Osteoblast (primary cell): ENCODE data around the gene GKN1. TPM values are rescaled to one million over a fixed set of nuclear protein-coding genes. Genes with fewer than 3 reads are reported as not detected.

Source experiments
- DNase-seq: peaks from one replicate; pipeline ENCODE4 v3.0.0; 2011; ENCODE audit warnings: low spot score, mixed read lengths; ENCODE audit not compliant: insufficient read length; ENCODE audit errors: missing footprints
- H2AFZ ChIP-seq: 2 replicates; pipeline ENCODE4 v1.6.0; 2011; ENCODE audit warnings: mild to moderate bottlenecking, low read length
- H3K27ac ChIP-seq: 2 replicates; pipeline ENCODE4 v1.5.1; 2011; ENCODE audit warnings: mild to moderate bottlenecking, low read depth, low read length, moderate library complexity
- H3K27me3 ChIP-seq: 2 replicates; pipeline ENCODE4 v1.6.0; 2012; ENCODE audit warnings: mild to moderate bottlenecking, control low read depth, inconsistent platforms, low read length, moderate library complexity; ENCODE audit not compliant: insufficient read depth
- H3K36me3 ChIP-seq: 2 replicates; pipeline ENCODE4 v1.5.1; 2011; ENCODE audit warnings: mild to moderate bottlenecking, low read length, control low read depth, moderate library complexity; ENCODE audit not compliant: insufficient read depth
- H3K4me1 ChIP-seq: 2 replicates; pipeline ENCODE4 v1.5.1; 2011; ENCODE audit warnings: mild to moderate bottlenecking, low read length, control low read depth, moderate library complexity; ENCODE audit not compliant: insufficient read depth
- H3K4me2 ChIP-seq: 2 replicates; pipeline ENCODE4 v1.6.0; 2011; ENCODE audit warnings: mild to moderate bottlenecking, low read length; ENCODE audit not compliant: insufficient read depth
- H3K4me3 ChIP-seq: fragments of 200-600 bp; sonication (generic); 3 replicates; pipeline ENCODE4 v1.5.1; 2012; ENCODE audit warnings: mild to moderate bottlenecking, low read length, inconsistent platforms; ENCODE audit not compliant: insufficient read depth
- H3K79me2 ChIP-seq: 2 replicates; pipeline ENCODE4 v1.6.0; 2012; ENCODE audit warnings: mild to moderate bottlenecking, low read length, control low read depth, inconsistent platforms; ENCODE audit not compliant: insufficient read depth
- H3K9me3 ChIP-seq: 2 replicates; pipeline ENCODE4 v1.5.1; 2011; ENCODE audit warnings: low read depth, low read length, control low read depth
- H4K20me1 ChIP-seq: 2 replicates; pipeline ENCODE4 v1.6.0; 2012; ENCODE audit warnings: mild to moderate bottlenecking, low read length, control low read depth; ENCODE audit not compliant: insufficient read depth
- CTCF ChIP-seq: IDR thresholded peaks from 2 replicates; pipeline ENCODE4 v1.5.1; 2011; ENCODE audit warnings: mild to moderate bottlenecking, low read depth, low read length, moderate library complexity; ENCODE audit errors: extremely low read depth
- total RNA-seq: library from RNA; depleted of rRNA; stranded (reverse); fragments of >200 nt; gene quantifications from 2 replicates; pipeline ENCODE4 v1.2.3, GENCODE V29; 2012

GKN1 gene
- total RNA-seq, 1 donor = not detected

GRCh38 chr2:69026691-69027459 lies 52.4 kb downstream of the GKN1 start:
- no peaks in the 10 kb centered on the region for H3K27me3 ChIP-seq
- DNase-seq = no peak
- H4K20me1 ChIP-seq = peaks cover 47% of the 10 kb centered on the region
- H3K27ac ChIP-seq = no peak overlapping the region
- H3K4me3 ChIP-seq = no peak overlapping the region
- H3K4me2 ChIP-seq = no peak overlapping the region
- no peak for TF ChIP-seq CTCF
- no peaks in the 10 kb centered on the region for H3K4me1 ChIP-seq
- H2AFZ ChIP-seq = no peak overlapping the region
- no peaks in the 10 kb centered on the region for H3K9me3 ChIP-seq
- peaks cover 91% of the 10 kb centered on the region for H3K79me2 ChIP-seq
- H3K36me3 ChIP-seq = no peaks in the 10 kb centered on the region

Other genes starting within 250 kb of the GKN1 start
- under 0.01 and 0.29 TPM in 2 replicates for gene ARHGAP25, start 239.8 kb upstream of the GKN1 start, total RNA-seq
- gene BMP10, start 103.2 kb upstream of the GKN1 start, total RNA-seq = not detected in 2 replicates
- not detected in 2 replicates for gene GKN2, start 21.7 kb upstream of the GKN1 start, total RNA-seq
- 123 and 134 TPM in 2 replicates for gene ANTXR1, start 38.5 kb downstream of the GKN1 start, total RNA-seq